ENCODE measurements around the gene GATAD2A. TPM values are rescaled to one million over a fixed set of nuclear protein-coding genes. Genes with fewer than 3 reads are reported as not detected.

Gene GATAD2A
- total and polyA plus RNA-seq, 10 of the 15 experiments (the other 5 are each of a cell fraction or from before 2014, with no cell fraction given) = 2.6 to 173 (median 32.0) TPM

- TF ChIP-seq FOS (IDR thresholded peaks at IDR 0.05; ENCODE audit: borderline replicate concordance, extremely low read depth, insufficient read length) (no peak), TAF1 (IDR thresholded peaks at IDR 0.05; ENCODE audit: borderline replicate concordance, low read depth, low read length) (peak; percentile 95), SPI1 (IDR thresholded peaks at IDR 0.05; ENCODE audit: borderline replicate concordance, insufficient read depth, low read depth, low read length) (peak; percentile 60; the same call in 1 of the 2 replicates), NFXL1 (IDR thresholded peaks at IDR 0.05; ENCODE audit: borderline replicate concordance) (no peak), TCF12 (IDR thresholded peaks at IDR 0.05; ENCODE audit: low read depth, low read length) (0 out of 2 replicates have a peak, but pooled peaks have one; percentile 30), BCL11A (IDR thresholded peaks at IDR 0.05; ENCODE audit: low read depth, low read length) (no peak), EGR1 (IDR thresholded peaks at IDR 0.05; ENCODE audit: borderline replicate concordance in 1 of 2, low read depth in 2 of 2, low read length in 2 of 2) (peak in 1 of 2 experiments; percentile 58; a peak in 2 of 3 replicates), PAX8 (IDR thresholded peaks at IDR 0.05) (no peak), IKZF2 (IDR thresholded peaks at IDR 0.05) (no peak), CBX3 (IDR thresholded peaks at IDR 0.05; ENCODE audit: borderline replicate concordance, low read depth) (no peak), ZSCAN29 (IDR thresholded peaks at IDR 0.05) (no peak), PML (IDR thresholded peaks at IDR 0.05; ENCODE audit: low read length) (0 out of 2 replicates have a peak, but pooled peaks have one; percentile 66), SRF (IDR thresholded peaks at IDR 0.05; ENCODE audit: low read depth in 2 of 2, low read length in 2 of 2) (peak; percentile 44 to 45; a peak in 1 of 4 replicates), NR2C2 (IDR thresholded peaks at IDR 0.05; ENCODE audit: borderline replicate concordance, control insufficient read depth, insufficient read length, low read depth) (no peak), KAT2A (conservative IDR thresholded peaks at IDR 0.05; ENCODE audit: control insufficient read depth, low read depth, low read length) (no peak), NR2C1 (IDR thresholded peaks at IDR 0.05) (peak; percentile 92), ATF7 (IDR thresholded peaks at IDR 0.05; ENCODE audit: low read depth) (no peak; the same call in none of the 2 replicates), IRF5 (IDR thresholded peaks at IDR 0.05; ENCODE audit: borderline replicate concordance) (no peak), HDAC6 (IDR thresholded peaks at IDR 0.05; ENCODE audit: unreplicated experiment) (no peak), MTA2 (IDR thresholded peaks at IDR 0.05; ENCODE audit: low read depth) (peak; percentile 35; the same call in 1 of the 2 replicates), LARP7 (IDR thresholded peaks at IDR 0.05) (peak; percentile 65; the same call in 1 of the 2 replicates), ZNF384 (IDR thresholded peaks at IDR 0.05; ENCODE audit: borderline replicate concordance, low read depth, low read length) (no peak), RFX5 (IDR thresholded peaks at IDR 0.05; ENCODE audit: low read depth, low read length) (no peak), CHD4 (IDR thresholded peaks at IDR 0.05) (no peak), IKZF1 (conservative IDR thresholded peaks at IDR 0.05) (peak; percentile 85), SMC3 (IDR thresholded peaks at IDR 0.05; ENCODE audit: borderline replicate concordance, low read length) (no peak), SREBF1 (IDR thresholded peaks at IDR 0.05; ENCODE audit: low read length) (no peak), PBX3 (IDR thresholded peaks at IDR 0.05; ENCODE audit: insufficient replicate concordance, low read depth, low read length) (no peak), FOXK2 (IDR thresholded peaks at IDR 0.05) (no peak)
Measured at GRCh38 chr19:19515642-19516519, 110.4 kb downstream of the GATAD2A start, which contains the start of gene NDUFA13 (continued).

Measured in GM12878 (cell line).